Measurements from ENCODE around the gene VPS37C.

DNA sequence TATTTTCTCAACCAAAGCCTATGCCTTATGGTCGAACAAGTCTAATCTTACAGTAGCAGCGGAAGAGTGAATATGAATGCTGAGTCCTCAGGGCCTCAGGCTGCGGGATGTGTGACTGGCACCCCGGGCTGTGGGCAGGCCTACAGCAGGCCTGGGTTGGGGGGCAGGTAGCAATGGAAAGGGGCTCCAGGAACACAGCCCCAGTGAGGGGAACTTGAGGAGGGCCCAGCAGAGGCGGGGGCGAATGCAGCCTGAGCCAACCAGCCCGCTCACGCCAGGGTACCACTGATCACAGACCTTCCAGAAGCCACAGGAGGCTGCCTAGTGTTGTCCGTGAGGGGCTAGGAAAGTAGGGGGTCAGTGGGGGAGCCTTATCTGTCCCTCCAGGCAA is 70.2 kb downstream of the VPS37C start:
- TF ChIP-seq, protein P1, sequence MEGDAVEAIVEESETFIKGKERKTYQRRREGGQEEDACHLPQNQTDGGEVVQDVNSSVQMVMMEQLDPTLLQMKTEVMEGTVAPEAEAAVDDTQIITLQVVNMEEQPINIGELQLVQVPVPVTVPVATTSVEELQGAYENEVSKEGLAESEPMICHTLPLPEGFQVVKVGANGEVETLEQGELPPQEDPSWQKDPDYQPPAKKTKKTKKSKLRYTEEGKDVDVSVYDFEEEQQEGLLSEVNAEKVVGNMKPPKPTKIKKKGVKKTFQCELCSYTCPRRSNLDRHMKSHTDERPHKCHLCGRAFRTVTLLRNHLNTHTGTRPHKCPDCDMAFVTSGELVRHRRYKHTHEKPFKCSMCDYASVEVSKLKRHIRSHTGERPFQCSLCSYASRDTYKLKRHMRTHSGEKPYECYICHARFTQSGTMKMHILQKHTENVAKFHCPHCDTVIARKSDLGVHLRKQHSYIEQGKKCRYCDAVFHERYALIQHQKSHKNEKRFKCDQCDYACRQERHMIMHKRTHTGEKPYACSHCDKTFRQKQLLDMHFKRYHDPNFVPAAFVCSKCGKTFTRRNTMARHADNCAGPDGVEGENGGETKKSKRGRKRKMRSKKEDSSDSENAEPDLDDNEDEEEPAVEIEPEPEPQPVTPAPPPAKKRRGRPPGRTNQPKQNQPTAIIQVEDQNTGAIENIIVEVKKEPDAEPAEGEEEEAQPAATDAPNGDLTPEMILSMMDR (IDR thresholded peaks at IDR 0.05 in 8 of 11, conservative IDR thresholded peaks at IDR 0.05 in 3 of 11): no peak
- TF ChIP-seq POLR2AphosphoS5 (IDR thresholded peaks at IDR 0.05): no peak
